Uterus (tissue), 2 donors: ENCODE results near the gene OPCML.

Experiments
- POLR2A ChIP-seq, 2 donors: fragments of 450-650 bp; IDR thresholded peaks; one replicate each; pipeline ENCODE4 v1.6.1; 2016; ENCODE audit warnings: antibody characterized with exemption in 2 of 2, mild to moderate bottlenecking in 1 of 2, moderate library complexity in 1 of 2
- TF ChIP-seq, protein P1 (sequence below), 4 experiments: fragments of 200-600 bp in 2 of 4; fragments of 450-650 bp in 2 of 4; sonication (generic) in 2 of 4; IDR thresholded peaks; one replicate each; pipeline ENCODE4 v1.5.1; 2016 to 2019; ENCODE audit warnings: antibody characterized with exemption in 4 of 4, mild to moderate bottlenecking in 2 of 4, moderate library complexity in 1 of 4

GRCh38 chr11:133326332-133326731 is 206.0 kb downstream of the OPCML start:
- TF ChIP-seq, protein P1, sequence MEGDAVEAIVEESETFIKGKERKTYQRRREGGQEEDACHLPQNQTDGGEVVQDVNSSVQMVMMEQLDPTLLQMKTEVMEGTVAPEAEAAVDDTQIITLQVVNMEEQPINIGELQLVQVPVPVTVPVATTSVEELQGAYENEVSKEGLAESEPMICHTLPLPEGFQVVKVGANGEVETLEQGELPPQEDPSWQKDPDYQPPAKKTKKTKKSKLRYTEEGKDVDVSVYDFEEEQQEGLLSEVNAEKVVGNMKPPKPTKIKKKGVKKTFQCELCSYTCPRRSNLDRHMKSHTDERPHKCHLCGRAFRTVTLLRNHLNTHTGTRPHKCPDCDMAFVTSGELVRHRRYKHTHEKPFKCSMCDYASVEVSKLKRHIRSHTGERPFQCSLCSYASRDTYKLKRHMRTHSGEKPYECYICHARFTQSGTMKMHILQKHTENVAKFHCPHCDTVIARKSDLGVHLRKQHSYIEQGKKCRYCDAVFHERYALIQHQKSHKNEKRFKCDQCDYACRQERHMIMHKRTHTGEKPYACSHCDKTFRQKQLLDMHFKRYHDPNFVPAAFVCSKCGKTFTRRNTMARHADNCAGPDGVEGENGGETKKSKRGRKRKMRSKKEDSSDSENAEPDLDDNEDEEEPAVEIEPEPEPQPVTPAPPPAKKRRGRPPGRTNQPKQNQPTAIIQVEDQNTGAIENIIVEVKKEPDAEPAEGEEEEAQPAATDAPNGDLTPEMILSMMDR (IDR thresholded peaks at IDR 0.05), result no peak
- TF ChIP-seq POLR2A (IDR thresholded peaks at IDR 0.05), result no peak
